Activated naive CD8-positive, alpha-beta T cell treated with anti-CD3 and anti-CD28 coated beads, Interleukin-2, amount 50 U/mL, for 16 hours (primary cell): ENCODE measurements around the gene DSCAML1.

ENCODE experiments used
- DNase-seq: peaks from one replicate; pipeline ENCODE4 v3.0.0-alpha.2; 2020; ENCODE audit warnings: low read depth, low spot score

DSCAML1 gene

GRCh38 chr11:117378976-117379865 is 417.8 kb downstream of the DSCAML1 start:
- DNase-seq: no peak
